OCI-LY1 (cell line): ENCODE results near the gene ENTREP3.

Experiments
- CTCF ChIP-seq: fragments of 200-600 bp; sonication (generic), shearing (Covaris generic); IDR thresholded peaks from 2 replicates; pipeline ENCODE4 v1.5.1; 2017; ENCODE audit warnings: mild to moderate bottlenecking, antibody characterized with exemption, low read length, moderate library complexity, mixed read lengths
- EZH2 ChIP-seq: fragments of 200-600 bp; sonication (generic), shearing (Covaris generic); IDR thresholded peaks from 2 replicates; pipeline ENCODE4 v1.8.0; 2017; ENCODE audit warnings: borderline replicate concordance, mixed run types, mild to moderate bottlenecking, antibody characterized with exemption, low read length, moderate library complexity, mixed read lengths

DNA sequence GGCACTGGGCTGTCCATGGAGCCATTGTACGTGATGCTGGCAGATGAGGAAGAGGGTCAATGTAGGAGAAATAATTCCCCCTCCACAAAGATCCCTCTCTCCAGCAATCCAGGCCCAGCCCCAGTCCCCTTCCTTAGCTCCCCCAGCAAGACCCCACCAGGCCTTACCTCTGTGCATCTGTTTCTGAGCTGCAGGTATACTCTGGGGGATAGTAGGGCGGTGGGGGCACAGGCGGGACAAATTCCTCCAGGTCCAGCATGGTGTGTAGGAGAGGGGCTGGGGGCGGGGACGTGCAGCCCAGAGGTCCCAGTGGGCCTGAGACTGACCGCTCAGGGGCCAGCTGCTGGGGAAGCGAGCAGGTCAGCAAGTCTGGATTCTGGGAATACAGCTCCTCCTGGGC, 3.7 kb downstream of the ENTREP3 start:
- TF ChIP-seq CTCF, result no peak
- TF ChIP-seq EZH2, result no peak
